Activated B cell treated with CpG ODN at 0.5 μM for 24 hours (primary cell): Measurements from ENCODE around the gene CNDP2. TPM values are rescaled to one million over a fixed set of nuclear protein-coding genes. Genes with fewer than 3 reads are reported as not detected.

Experiments
- ATAC-seq: fragments of 200-7000 bp; cut with Tn5 transposase; one replicate; pipeline ENCODE4 v1.10.0; 2021; ENCODE audit warnings: low read depth, mild to moderate bottlenecking, moderate library complexity
- CTCF ChIA-PET: fragments of 350-600 bp; sonication (Branson Sonifier 250); formaldehyde crosslinking; loops from one replicate; lab custom pipeline; 2021; ENCODE audit warnings: antibody characterized with exemption; lab: Charles Lee
- POLR2A ChIA-PET: fragments of 350-600 bp; sonication (Branson Sonifier 250); formaldehyde crosslinking; loops from one replicate; lab custom pipeline; 2021; ENCODE audit warnings: antibody characterized with exemption; lab: Charles Lee
- DNase-seq: peaks from one replicate; pipeline ENCODE4 v3.0.0; 2022
- H3K27ac Mint-ChIP-seq: one replicate; pipeline ENCODE4 v1.8.0; 2020; ENCODE audit warnings: mixed read lengths
- H3K27me3 Mint-ChIP-seq: one replicate; pipeline ENCODE4 v1.8.0; 2021; ENCODE audit warnings: mixed read lengths
- H3K36me3 Mint-ChIP-seq: one replicate; pipeline ENCODE4 v1.8.0; 2021; ENCODE audit warnings: low read depth, mixed read lengths
- H3K4me1 Mint-ChIP-seq: one replicate; pipeline ENCODE4 v1.8.0; 2021; ENCODE audit warnings: mixed read lengths
- H3K4me3 Mint-ChIP-seq: one replicate; pipeline ENCODE4 v1.8.0; 2020; ENCODE audit warnings: mild to moderate bottlenecking, mixed read lengths
- H3K9me3 Mint-ChIP-seq: one replicate; pipeline ENCODE4 v1.8.0; 2020; ENCODE audit warnings: mixed read lengths
- CTCF ChIP-seq: fragments of 200-600 bp; IDR thresholded peaks from one replicate; pipeline ENCODE4 v1.8.0; 2022; ENCODE audit warnings: antibody characterized with exemption, mild to moderate bottlenecking
- intact Hi-C: fragments of 100-400 bp; cut with micrococcal nuclease; formaldehyde crosslinking; loops from one replicate; pipeline ENCODE4 v1.15.1; 2024
- total RNA-seq: library from RNA; stranded (reverse); gene quantifications from 2 replicates; pipeline ENCODE4 v1.2.3, GENCODE V29; 2022

Gene CNDP2
- total RNA-seq, 1 donor from 2014 or later = 208 TPM

- DNase-seq (no peak), ATAC-seq (no peak)
- TF ChIP-seq CTCF = no peak
- H3K4me3 Mint-ChIP-seq = no peak overlapping the region
- POLR2A ChIA-PET = no interaction called here
- CTCF ChIA-PET = no interaction called here
- H3K27ac Mint-ChIP-seq = no peak overlapping the region
- H3K9me3 Mint-ChIP-seq = no peaks in the 10 kb centered on the region
- peaks cover 8% of the 10 kb centered on the region for H3K4me1 Mint-ChIP-seq
- no peaks in the 10 kb centered on the region for H3K36me3 Mint-ChIP-seq
- intact Hi-C loops = no loop called here
- H3K27me3 Mint-ChIP-seq = peaks cover 7% of the 10 kb centered on the region
Observed at GRCh38 chr18:74488354-74488753, 7.8 kb upstream of the CNDP2 start.

GRCh38 chr18:74488864-74489263 lies 7.3 kb upstream of the CNDP2 start:
- intact Hi-C loops = no loop called here
- ChIA-PET POLR2A (no interaction called here), CTCF (no interaction called here)
- no peak overlapping the region for H3K4me3 Mint-ChIP-seq
- H3K27ac Mint-ChIP-seq = no peak overlapping the region
- no peaks in the 10 kb centered on the region for H3K36me3 Mint-ChIP-seq
- no peaks in the 10 kb centered on the region for H3K9me3 Mint-ChIP-seq
- DNase-seq = no peak
- peaks cover 8% of the 10 kb centered on the region for H3K4me1 Mint-ChIP-seq
- peaks cover 7% of the 10 kb centered on the region for H3K27me3 Mint-ChIP-seq
- TF ChIP-seq CTCF = no peak
- no peak for ATAC-seq

GRCh38 chr18:74489676-74490075 lies 6.5 kb upstream of the CNDP2 start:
- Mint-ChIP-seq H3K9me3 (no peaks in the 10 kb centered on the region), H3K4me3 (no peak overlapping the region), H3K4me1 (peaks cover 5% of the 10 kb centered on the region), H3K27me3 (peaks cover 7% of the 10 kb centered on the region), H3K27ac (no peak overlapping the region), H3K36me3 (no peaks in the 10 kb centered on the region)
- no peak for DNase-seq
- intact Hi-C loops = loop anchor here (5.0 to 10.0 kb wide), 2 partner anchors 82 to 1725 kb away; no protein-coding TSS in a partner anchor
- ChIA-PET CTCF (no interaction called here), POLR2A (no interaction called here)
- ATAC-seq = no peak
- no peak for TF ChIP-seq CTCF

- H3K27ac Mint-ChIP-seq = no peak overlapping the region
- H3K27me3 Mint-ChIP-seq = peaks cover 4% of the 10 kb centered on the region
- ATAC-seq (no peak), DNase-seq (no peak)
- H3K4me1 Mint-ChIP-seq = peaks cover 14% of the 10 kb centered on the region
- no peak for TF ChIP-seq CTCF
- no peak overlapping the region for H3K4me3 Mint-ChIP-seq
- intact Hi-C loops = loop anchor here (5.0 to 10.0 kb wide), 2 partner anchors 85 to 1727 kb away; no protein-coding TSS in a partner anchor
- ChIA-PET POLR2A (no interaction called here), CTCF (interaction anchor here (2.0 to 2.6 kb wide), 3 partner anchors 139 to 452 kb away, joined by 4 to 25 read pairs (median 11); no protein-coding TSS in a partner anchor)
- no peaks in the 10 kb centered on the region for H3K9me3 Mint-ChIP-seq
- H3K36me3 Mint-ChIP-seq = peaks cover 5% of the 10 kb centered on the region
Observed at GRCh38 chr18:74492259-74492658, 3.9 kb upstream of the CNDP2 start.

GRCh38 chr18:74493689-74494088 lies 2.5 kb upstream of the CNDP2 start:
- Mint-ChIP-seq H3K4me1 (peaks cover 28% of the 10 kb centered on the region), H3K36me3 (peaks cover 5% of the 10 kb centered on the region), H3K9me3 (no peaks in the 10 kb centered on the region), H3K27ac (no peak overlapping the region), H3K27me3 (peaks cover 4% of the 10 kb centered on the region), H3K4me3 (no peak overlapping the region)
- POLR2A ChIA-PET = interaction anchor here (0.9 kb wide), 1 partner anchor 104 kb away, joined by 3 read pairs; no protein-coding TSS in a partner anchor
- ATAC-seq (no peak), DNase-seq (no peak)
- intact Hi-C loops = loop anchor here (1.0 to 10.0 kb wide), 4 partner anchors 86 to 1729 kb away; no protein-coding TSS in a partner anchor
- no peak for TF ChIP-seq CTCF
- CTCF ChIA-PET = interaction anchor here (1.1 to 3.0 kb wide), 10 partner anchors 58 to 453 kb away, joined by 3 to 25 read pairs (median 4); no protein-coding TSS in a partner anchor
